C4-2B (cell line): ENCODE measurements around the gene PIH1D1.
A peak's percentile ranks its signal among the peaks of the same experiment; 100 is the strongest.

Experiments used
- H3K27ac ChIP-seq: fragments of 450-650 bp; 2 replicates; pipeline ENCODE4 v1.5.1; 2017
- ZFX ChIP-seq: fragments of 450-650 bp; IDR thresholded peaks from 2 replicates; pipeline ENCODE4 v1.6.1; 2017
- TF ChIP-seq, protein P1 (sequence below): fragments of 450-650 bp; conservative IDR thresholded peaks from 2 replicates; pipeline ENCODE4 v1.5.1; 2017; ENCODE audit warnings: mild to moderate bottlenecking

Gene PIH1D1

DNA sequence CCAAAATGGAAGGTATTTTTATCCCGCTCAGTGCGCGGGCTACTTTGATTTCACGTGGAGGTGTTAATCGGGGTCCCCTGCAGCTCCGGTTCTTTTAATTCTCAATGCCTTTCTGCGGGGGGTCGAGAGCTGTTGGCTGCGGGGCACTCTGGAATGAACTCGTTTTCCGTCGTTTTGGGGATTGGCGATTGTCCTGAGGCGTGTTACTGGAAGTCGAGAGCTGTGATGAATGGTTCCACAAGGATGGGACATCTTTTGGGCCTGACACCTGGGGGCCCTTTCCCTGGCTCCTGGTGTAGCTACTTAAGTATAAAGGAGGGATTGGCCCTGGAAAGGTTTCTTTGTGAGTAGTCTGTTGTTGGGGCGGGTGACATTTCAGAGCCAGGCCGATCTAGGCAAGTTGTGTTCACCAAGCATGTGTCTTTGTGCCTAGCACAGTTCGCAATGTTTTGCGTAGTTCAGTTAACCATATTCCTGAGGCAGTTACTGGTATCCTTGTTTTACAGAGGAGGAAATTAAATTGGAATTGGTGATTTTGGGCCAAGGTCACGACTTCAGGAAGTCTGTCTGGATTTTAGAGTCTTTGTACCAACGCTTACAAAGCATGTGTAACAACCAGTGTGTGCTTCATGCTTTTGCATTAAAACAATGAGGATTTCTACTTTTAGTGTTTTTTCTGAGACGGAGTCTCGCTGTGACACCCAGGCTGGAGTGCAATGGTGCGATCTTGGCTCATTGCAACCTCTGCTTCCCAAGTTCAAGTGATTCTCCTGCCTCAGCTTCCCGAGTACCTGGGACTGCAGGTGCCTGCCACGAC is 36.6 kb upstream of the PIH1D1 start:
- TF ChIP-seq, protein P1, sequence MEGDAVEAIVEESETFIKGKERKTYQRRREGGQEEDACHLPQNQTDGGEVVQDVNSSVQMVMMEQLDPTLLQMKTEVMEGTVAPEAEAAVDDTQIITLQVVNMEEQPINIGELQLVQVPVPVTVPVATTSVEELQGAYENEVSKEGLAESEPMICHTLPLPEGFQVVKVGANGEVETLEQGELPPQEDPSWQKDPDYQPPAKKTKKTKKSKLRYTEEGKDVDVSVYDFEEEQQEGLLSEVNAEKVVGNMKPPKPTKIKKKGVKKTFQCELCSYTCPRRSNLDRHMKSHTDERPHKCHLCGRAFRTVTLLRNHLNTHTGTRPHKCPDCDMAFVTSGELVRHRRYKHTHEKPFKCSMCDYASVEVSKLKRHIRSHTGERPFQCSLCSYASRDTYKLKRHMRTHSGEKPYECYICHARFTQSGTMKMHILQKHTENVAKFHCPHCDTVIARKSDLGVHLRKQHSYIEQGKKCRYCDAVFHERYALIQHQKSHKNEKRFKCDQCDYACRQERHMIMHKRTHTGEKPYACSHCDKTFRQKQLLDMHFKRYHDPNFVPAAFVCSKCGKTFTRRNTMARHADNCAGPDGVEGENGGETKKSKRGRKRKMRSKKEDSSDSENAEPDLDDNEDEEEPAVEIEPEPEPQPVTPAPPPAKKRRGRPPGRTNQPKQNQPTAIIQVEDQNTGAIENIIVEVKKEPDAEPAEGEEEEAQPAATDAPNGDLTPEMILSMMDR = no peak
- TF ChIP-seq ZFX = no peak

DNA sequence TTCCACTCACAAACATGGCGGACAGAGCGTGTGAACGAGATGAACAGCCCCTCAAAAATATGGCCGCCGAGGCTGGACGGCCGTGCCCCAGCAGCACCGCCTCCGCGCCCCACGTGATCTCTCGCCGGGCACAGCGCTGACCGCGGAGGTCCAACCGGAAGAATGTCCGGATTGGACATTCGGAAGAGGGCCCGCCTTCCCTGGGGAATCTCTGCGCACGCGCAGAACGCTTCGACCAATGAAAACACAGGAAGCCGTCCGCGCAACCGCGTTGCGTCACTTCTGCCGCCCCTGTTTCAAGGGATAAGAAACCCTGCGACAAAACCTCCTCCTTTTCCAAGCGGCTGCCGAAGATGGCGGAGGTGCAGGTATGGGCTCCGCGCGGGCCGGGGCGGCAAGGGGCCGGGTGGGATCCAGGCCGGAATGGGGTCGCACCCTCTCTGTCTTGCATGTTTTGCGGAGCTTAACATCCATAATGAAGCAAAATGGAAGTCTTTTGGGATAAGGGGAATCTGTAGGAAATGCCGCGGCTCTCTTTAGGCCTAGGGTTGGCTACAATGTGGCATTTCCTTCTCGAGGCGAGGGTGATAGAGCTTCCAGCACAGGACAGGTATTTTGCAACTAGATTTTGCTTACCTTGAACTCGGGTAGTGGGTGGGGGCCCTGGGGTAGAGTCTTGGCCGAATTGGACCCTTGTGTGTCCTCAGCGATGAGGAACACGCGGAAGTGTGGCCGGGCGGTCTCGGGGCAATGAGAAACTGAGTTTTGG is 35.8 kb upstream of the PIH1D1 start, which contains the start of gene RPL13A:
Gene RPL13A, plus strand, starts transcription at position 332 of the 769 bp plus-strand sequence. Its CDS starts 22 bp downstream, at position 354.
- peak within 1 kb of the TSS; percentile 97 for H3K27ac ChIP-seq
- peak; percentile 75; the same call in 1 of the 2 replicates for TF ChIP-seq ZFX
- TF ChIP-seq, protein P1 = no peak

More for the DNA sequence above, 36.6 kb upstream of the PIH1D1 start:
- H3K27ac ChIP-seq = peak overlapping the region; percentile 97

DNA sequence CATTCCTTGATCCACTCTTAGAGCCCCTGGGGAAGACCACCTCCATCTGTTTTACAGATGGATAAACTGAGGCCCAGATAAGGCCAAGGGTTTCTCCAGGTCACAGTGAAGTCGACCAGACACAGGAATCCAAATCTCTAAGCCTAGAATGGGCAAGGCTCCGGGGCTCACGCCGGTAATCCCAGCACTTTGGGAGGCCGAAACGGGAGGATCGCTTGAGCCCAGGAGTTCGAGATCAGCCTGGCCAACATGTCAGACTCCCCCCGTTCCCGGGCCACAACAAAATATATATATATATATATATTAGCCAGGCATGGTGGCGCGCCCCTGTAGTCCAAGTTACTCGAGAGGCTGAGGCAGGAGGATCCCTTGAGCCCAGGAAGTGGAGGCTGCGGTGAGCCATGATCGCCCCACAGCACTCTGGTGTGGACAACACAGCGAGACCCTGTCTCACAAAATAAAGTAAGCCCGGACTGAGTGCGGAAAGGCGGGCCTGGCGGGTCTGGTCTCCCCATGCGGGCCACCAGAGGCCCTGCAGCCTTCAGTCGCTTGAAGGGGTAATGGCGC is 35.2 kb upstream of the PIH1D1 start:
- H3K27ac ChIP-seq = peak overlapping the region; percentile 97
- TF ChIP-seq ZFX = no peak
- TF ChIP-seq, protein P1 = no peak

DNA sequence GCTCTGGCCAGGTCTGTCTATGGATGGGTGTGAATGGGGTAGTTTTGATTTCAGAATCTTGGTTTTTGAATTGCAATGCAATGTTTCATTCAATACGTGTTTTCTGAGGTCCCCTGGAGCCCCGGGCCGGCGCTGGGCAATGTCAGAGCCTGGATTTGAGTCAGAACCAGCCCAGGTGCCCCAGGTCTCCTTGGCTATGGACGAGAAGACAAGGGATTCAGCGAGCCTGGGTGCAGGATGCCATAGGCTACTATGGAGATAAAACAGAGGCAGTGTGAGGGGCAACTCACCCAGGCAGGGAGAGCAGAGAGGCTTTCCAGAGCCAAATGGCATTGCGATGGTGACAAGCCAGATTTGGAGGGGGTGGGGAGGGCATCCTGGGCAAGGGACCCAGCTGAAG is 34.6 kb upstream of the PIH1D1 start:
- H3K27ac ChIP-seq = no peak overlapping the region; the same call in 1 of the 2 replicates
- TF ChIP-seq ZFX = no peak
- TF ChIP-seq, protein P1 = no peak

DNA sequence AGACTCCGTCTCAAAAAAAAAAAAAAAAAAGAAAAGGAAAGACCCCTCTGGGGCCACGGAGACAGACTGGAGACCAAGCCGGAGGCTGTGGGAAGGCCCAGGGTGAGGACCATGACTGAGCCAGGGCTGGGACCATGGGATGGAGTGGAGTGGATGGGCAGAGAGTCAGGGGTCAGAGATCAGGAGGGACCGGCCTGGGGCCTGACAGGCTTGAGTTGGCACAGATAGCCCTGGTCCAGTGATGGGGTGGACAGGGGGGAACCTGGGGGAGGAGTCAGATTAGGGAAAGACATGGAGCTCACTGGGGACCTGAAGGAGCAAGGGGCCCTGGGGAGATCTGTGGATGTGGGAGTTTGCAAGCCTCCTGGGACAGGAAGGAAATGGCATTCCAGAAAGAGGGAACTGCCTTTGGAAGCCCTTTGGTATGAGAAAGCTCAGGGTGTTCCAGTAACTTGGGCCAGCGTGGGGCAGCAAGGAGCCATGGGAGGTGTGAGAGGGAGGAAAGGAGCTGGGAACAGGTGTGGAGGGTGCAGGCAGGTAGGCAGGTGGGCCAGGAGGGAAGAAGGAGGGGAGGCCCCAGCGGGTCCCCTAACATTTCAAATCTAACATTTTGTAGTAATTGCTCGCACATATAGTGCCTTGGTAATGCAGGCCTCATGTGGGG is 29.5 kb upstream of the PIH1D1 start:
- TF ChIP-seq, protein P1 = no peak
- no peak for TF ChIP-seq ZFX
- no peak overlapping the region for H3K27ac ChIP-seq

DNA sequence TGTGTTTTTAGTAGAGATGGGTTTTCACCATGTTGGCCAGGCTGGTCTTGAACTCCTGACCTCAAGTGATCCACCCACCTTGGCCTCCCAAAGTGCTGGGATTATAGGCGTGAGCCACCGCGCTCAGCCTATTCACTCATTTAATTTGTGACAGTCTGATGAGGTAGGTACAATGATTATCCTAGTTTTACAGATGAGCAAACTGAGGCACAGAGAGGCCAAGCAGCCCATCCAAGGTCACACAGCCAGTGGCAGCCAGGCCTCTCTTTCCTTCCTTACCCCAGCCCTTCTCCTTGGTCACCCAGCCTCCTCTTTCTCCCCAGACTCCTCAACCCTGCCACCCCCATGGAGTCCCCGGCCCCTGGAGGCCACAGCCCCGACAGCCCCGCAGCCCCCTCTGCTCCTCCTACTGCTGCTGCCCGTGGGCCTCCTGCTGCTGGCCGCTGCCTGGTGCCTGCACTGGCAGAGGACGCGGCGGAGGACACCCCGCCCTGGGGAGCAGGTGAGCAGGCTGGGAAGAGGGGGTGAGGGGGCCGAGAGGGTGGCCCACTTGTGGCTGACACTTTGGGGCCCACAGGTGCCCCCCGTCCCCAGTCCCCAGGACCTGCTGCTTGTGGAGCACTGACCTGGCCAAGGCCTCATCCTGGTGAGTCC is 28.5 kb upstream of the PIH1D1 start:
- TF ChIP-seq, protein P1 = no peak
- TF ChIP-seq ZFX = no peak
- H3K27ac ChIP-seq = no peak overlapping the region
